Measurements from ENCODE around the gene PLBD2.
A peak's percentile ranks its signal among the peaks of the same experiment; 100 is the strongest.
"Not testable (repeated sequence)": the region's sequence is repeated elsewhere in the genome, so short reads cannot be mapped to it uniquely, and the experiment has no call there.

Gene PLBD2

GRCh38 chr12:113334786-113335539 lies 23.4 kb upstream of the PLBD2 start, which contains the start of gene SLC8B1:
SLC8B1 (minus strand) TSS chr12:113335109; CDS start chr12:113332878, 2,231 bp downstream.
- peak; percentile 54 to 71 for DNase-seq

- DNase-seq = no peak
Observed at GRCh38 chr12:113339540-113339939, 18.8 kb upstream of the PLBD2 start.

DNA sequence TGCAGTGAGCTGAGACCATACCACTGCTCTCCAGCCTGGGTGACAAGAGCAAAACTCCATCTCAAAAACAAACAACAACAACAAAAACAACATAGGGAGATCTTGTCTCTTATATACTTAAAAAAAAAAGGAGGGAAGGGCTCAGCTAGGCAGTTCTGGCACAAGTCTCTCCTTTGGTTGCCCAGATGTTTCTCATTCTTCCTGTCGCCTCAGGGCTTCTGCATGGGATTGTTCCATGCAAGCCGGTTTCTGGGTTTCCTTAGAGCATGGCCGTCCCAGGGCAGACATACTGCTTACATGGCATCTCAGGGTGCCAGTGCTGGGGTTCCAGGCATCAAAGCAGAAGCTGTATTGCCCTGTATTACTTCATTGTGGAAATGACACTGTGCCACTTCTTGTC lies 18.3 kb upstream of the PLBD2 start:
- DNase-seq = no peak

- DNase-seq = no peak
Observed at GRCh38 chr12:113341535-113341934, 16.9 kb upstream of the PLBD2 start.

- DNase-seq = no peak
Observed at GRCh38 chr12:113345318-113345717, 13.1 kb upstream of the PLBD2 start.

DNA sequence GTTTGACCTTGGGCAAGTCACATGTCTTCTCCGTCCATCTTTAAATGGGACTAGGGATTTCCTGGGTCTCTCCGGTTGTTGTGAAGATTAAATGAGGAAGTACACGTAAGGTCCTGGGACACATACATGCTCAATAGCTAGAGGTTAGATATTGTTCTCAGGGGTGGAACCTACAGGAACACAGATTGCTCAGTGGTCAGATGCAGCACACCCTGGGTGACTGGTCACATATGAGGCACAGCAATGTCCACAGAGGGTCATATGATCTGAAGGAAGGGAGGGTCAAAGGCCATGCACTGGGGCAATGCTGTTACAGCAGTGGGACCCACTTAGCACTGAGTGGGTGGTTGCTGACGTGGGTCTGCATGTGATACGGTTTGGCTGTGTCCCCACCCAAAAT lies 12.0 kb upstream of the PLBD2 start:
- DNase-seq = no peak

GRCh38 chr12:113347107-113347506 lies 11.3 kb upstream of the PLBD2 start:
- DNase-seq = no peak

- DNase-seq = no peak
Observed at GRCh38 chr12:113347892-113348291, 10.5 kb upstream of the PLBD2 start.

DNA sequence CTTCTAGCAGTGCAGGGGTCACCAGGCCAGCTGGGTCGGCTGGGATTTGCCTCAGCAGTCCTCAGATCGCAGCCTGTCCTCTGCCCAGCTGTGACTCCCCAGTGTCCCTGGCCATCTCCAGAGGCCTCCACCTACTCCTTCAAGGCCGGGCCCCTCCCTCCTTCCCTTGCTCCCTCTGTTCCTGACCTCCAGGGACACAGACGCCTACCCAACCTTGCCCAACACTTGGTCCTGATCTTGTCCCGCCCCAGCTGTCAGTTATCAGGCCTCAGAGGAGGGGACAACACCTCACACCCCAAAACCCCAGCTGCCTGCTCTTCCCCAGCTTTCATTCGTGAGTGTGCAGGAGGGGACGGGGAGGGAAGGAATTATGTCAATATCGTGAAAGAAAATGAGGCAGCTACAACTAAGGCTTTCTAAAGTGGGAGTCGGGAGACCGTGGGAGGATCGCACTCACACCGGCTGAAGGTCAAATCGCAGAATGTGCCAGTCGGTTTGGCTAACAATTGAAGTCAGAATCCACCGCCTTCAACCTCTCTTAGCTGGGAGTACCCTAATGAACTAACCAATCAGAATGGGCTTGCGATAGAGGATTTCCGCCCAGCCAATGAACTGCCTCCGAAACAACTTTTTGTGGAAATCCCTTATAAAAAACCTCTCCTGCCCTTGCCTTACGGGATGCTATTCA lies 9.4 kb upstream of the PLBD2 start:
- DNase-seq = no peak

DNA sequence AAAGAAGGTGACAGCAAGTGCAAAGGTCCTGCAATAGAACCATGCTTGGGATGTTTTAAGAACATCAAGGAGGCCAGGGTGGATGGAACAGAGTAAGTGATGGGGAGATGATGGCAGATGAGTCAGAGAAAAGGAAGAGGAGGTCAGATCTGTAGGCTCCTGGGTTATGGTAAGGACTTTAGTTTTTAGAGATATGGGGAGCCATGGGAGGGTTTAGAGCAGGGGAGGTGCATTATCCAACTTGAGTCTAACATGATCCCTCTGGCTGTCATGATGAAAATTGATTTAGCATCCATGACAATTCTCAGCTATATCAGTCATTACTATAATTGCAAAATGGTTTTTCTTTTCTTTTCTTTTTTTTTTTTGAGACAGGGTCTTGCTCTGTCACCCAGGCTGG lies 7.3 kb upstream of the PLBD2 start:
- DNase-seq = no peak

- not testable (repeated sequence) for DNase-seq
Observed at GRCh38 chr12:113354192-113354591, 4.2 kb upstream of the PLBD2 start.

DNA sequence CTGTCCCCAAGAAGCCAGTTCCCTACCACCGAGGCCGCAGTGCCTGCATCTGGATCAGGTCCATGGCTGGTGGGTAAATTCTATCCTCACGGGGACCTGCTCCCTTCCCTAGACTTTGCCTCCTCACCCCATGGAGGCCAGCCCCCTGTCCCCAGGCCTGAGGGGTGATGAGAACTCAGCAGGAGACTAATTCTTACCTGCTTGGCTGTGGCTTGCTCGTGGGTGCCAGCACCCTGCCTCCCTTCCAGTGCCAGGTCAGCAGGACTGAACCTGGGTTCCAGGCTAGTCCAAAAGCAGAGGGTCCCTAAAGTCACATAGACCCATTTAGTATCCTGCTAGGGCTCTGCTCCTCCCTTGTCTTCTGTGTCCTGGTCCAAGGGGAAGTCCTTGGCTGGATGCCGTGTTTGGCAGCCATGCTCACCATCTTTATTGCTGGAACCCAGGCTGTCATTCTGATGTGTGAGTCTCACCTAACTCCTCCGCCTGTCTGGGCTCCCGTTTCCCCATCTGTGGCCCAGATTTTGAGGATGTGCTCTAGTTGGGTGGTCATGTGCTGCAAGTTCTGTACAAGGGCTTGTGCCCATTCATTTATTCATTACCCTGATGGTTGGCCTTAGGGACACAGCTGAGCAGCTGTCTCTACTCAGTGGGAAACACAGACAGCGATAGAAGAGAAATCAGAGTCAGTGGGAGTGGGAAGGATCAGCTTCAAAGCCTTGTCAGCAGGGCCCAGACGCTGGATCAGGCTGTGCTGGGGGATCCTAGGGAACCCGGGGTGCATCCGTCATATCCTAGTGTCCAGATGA lies 949 bp downstream of the PLBD2 start:
- no peak for DNase-seq

DNA sequence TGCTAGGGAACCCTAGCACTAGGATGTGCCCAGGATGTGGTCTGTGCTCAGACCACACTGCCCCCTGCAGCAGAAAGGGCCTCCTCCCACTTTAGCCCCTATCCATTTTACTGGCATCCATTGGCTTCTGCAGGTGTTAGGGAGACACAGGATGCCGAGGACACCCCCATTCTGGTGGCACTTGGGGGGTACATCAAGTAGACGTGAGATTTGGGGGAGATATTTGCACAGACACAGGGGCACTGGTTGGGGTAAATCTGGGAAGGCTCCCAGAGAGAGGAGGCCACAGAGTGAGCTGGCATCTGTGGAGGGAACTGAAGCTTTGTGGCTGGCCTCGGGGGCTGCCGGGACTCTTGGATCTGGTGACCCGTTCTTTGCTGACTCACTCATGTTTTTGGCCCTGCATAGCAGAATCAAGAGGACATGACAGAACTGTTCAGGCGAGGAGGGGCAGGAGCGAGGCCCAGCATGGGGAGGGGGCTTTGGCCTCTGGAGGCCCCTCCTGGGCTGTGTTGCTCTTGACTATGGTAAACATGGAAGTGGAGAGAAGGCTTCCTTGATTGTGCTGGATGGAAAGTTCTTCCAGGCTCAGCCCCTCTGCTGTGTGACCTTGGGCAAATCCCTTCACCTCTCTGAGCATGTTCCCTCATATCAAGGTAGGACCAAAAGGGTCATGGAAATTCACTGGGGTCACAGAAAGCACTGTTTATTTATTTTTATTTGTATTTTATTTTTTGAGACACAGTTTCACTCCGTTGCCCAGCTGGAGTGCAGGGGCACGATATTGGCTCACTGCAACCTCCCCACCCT lies 1.8 kb downstream of the PLBD2 start:
- no peak for DNase-seq

DNA sequence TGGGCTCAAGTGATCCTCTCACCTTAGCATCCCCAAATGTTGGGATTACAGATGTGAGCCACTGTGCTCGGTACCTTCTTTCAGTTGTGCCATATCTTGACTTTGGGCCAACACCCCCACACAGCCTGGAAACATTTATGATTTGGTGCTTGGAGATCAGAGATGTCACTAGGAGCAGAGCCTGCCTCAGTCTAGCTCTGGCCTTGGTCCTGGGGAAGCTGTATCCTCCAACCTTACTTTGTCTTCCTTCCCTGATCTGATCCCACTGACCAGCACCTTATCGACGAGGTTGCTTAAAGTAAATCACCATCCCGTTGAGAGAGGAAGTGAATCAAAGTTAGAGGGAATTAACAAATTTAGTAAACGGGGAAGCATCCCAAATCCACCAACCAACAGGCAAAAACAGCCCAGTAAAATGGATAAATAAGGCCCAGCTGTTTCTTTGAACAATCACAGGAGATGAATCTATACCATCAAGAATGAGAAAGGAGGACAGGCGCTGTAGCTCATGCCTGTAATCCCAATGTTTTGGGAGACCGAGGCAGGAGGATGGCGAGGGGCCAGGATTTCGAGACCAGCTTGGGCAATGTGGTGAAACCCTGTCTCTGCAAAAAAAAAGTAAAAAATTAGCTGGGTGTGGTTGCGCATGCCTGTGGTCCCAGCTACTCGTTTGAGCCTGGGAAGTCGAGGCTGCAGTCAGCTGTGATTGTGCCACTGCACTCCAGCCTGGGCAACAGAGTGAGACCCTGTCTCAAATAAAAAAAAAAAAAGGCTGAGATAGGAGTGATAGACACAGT lies 3.4 kb downstream of the PLBD2 start:
- DNase-seq = no peak

DNA sequence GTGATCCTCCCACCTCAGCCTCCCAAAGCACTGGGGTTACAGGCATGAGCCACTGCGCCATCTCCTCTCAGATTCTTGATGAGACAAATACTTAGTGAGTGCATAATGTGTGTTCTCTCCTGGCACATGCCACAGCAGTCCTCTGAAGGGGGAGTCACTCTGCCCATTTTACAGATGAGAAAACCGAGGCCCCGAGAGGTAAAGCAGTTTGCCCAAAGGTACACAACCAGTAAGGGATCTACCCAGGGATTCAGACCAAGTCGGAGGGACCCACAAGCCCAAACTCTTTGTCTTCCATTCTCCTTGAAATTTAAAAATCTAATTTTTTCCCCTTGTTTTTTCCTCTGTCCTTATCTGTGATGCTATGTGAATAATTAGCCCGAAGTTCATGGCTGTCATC lies 6.3 kb downstream of the PLBD2 start:
- no peak for DNase-seq

GRCh38 chr12:113365639-113366395 lies 7.4 kb downstream of the PLBD2 start:
- DNase-seq = no peak

- DNase-seq = no peak
Observed at GRCh38 chr12:113366827-113367226, 8.4 kb downstream of the PLBD2 start.

- DNase-seq = no peak
Observed at GRCh38 chr12:113368331-113368730, 9.9 kb downstream of the PLBD2 start.

GRCh38 chr12:113369391-113369985 lies 11.1 kb downstream of the PLBD2 start:
- no peak for DNase-seq

DNA sequence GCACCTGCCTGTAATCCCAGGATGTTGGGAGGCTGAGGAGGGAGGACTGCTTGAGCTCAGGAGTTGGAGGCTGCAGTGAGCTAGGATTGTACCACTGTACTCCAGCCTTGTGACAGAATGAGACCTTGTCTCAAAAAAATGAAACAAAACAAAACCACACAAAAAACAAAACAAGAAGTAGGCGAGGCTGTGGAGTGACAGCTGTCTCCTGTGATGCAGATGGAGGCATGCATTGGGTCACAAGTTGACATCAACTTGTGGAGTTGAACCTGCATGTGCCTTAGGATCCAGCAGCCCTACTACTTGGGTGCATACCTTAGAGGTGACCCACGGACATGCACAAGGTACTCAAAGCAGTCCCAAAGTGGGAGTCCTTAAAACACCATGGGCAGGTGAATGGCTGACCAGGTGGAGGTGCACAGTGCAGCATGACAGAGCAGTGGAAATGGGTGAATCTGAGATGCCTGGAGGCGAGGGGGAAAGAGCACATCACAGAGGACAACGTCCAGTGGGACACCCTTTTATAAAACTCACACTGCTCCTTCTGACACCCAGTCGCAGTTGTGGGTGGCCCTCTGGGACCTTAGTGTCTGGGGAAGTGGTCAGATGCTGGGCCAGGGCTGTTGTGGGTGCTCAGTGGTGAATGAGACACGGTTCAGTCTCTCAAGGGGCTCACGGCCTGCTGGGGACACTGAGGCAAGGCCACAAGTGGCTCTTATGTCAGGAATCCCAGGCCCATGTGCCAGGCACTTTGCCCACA lies 12.7 kb downstream of the PLBD2 start:
- DNase-seq = no peak

Data from SHP77 (cell line).